Measurements from ENCODE around the gene SYT13.

SYT13 gene

DNA sequence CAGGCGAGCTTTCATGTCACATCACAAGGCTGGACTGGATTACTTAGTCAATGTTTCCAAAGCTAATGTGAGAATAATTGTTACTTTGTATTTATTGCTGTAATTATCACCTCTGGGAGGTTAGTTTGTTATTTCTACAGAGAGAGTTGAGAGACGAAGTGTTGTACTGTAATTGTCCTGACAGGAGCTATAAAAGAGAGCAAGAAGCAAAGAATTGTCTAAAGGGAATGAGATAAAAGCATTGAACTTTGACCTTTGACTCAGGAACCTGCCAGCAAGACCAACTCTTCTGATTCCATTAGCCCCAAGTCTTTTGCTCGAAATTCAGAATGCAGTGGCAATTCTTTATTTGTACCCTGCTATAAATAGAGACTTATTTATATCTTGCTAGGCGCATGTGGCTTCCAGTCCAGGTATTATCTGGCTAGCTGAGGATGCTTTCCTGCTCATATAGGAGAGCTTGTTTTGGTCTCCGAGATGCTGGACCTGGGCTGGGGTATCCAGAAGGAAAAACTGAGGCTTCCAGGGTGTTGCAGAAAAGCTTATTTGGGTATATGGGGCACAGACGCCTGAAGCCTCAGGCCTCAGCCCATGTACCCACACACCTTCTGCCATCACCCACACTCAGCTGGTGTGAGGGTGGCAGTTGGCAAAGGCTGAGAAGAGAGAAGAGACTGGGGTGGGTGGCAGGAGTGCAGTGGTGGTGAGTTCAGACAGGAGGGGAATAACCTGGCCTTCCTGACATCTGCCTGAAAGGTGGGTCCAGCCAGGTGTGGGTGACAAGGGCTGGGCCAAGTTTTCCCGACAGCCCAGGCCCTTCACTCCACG lies 40.7 kb downstream of the SYT13 start:
- no peak for DNase-seq

DNA sequence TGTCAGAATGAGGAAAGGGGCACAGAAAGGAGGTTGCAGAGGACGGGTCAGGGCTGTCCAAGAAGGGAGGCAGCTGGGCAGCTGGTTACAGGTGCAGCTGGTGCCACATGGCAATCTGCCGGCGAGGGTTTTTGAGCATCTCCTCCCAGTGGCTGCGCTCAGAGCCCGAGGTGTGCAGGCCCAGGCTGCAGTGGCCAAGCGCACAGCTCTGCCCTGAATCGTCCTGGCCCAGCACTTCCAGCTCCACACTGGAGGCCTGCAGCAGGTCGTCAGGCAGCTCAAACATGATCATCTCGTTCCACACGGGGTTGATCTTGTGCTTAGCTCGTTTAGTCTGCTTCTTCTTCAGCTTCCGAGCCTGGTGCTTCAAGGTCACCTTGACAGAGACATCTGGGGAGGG lies 42.2 kb downstream of the SYT13 start:
- DNase-seq: no peak

DNA sequence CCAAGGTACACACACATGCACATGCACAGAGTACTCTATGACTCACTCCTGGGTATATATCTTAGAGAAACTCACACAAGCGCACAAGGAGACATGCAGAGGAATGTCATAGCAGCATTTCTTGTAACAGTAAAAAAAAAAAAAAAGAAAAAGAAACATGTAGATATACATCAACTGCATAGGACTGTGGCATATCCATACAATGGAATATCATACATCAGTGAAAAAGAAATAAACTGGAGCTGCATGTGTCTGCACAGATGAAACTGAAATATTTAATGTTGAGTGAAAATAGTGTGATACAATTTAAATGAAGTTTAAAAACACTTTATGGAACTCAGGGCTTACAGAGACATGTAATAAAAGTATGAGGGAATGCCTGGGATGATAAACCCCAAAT lies 46.4 kb downstream of the SYT13 start:
- DNase-seq: no peak

DNA sequence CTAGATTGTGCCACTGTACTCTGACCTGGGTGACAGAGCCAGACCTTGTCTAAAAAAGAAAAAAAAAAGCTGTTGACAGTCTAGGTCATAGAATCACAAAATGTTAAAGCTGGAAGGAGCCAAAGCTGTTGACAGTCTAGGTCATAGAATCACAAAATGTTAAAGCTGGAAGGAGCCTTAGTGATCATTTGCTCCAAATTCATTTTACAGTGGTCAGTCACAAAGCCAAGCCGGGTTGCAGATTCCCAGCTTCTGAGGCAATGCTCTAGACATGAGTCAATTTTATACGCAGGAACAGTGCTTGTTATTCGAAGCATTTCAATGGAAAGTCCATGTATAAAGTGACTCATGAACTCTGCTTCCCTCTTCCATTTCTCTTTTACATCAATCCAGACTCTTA lies 47.4 kb downstream of the SYT13 start:
- no peak for DNase-seq

DNA sequence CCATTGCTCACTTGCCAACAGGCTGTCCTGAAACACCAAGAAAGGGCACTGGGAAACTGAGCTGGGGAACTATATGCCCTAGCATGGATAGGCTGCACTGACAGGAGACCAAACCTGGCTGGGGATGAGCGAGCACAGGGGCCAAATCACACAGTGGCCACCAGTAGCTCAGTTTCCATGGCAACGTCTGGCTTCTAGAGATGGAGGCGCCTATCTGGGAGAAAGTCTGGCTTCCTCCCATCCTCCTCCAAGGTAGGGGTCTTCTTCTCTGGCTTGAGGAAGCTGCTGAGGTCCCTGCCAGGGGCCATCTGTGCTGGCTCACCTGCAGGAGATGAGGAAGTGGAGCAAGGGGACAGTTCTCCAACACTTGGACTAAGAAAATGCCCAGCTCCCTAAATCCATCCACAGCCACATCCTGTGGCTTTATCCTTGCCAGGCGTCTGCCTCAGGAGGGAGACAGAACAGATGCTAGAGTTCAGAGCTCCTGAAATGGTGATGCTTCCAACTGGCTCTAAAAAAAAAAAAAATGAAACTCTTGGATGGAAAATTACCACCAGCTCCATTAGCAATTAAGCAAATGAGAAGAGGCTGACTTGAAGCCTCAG lies 48.3 kb downstream of the SYT13 start:
- no peak for DNase-seq

DNA sequence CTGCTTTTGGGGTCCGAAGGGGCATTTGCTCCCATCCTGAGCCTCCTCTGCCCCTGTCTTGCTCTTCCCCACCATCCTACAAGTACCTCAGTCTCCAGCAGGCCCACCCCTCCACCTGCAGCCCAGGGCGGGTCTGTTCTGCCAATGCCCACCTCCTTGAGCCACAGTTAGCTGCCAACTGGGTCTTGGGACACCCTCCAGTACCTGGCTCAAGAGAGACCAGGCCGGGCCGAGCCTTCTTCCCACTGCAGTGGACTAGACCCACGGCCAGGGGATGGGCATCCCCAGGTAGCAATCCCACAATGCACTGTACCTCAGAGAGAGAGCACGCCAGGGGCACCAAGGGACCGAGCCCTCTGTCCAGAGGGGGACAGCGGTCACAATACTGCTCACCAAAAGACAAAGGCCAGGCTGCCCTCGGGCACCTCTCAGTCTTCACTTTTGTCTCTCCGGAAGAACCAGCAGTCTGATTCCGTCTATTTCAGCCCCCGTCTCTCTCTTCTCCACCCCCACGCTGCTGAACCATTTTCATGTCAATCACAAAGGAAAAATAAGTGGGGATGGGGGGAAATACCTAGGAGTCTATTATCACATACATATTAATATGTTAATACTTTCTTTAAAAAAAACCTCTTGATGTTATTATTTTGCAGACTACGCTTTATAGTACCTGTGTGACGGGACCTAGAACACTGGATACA lies 51.7 kb downstream of the SYT13 start:
- DNase-seq: no peak

DNA sequence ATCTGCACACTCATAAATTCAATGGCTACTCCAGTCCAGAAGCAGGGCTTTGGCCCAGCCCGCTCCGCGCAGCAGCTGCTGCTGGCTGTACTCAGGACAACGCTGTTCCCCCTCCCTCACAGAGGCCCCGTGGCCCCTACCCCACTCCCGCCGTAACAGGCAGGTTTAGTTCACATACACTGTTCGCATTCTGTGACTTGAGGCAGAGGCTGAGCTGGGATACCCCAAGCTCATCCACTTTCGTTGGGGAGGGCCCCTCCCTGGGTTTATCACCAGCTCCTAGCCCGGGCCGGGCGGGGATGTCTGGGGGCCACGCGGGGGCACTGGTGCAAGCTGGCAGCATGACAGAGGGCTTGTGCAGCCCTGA lies 52.4 kb downstream of the SYT13 start:
- no peak for DNase-seq

DNA sequence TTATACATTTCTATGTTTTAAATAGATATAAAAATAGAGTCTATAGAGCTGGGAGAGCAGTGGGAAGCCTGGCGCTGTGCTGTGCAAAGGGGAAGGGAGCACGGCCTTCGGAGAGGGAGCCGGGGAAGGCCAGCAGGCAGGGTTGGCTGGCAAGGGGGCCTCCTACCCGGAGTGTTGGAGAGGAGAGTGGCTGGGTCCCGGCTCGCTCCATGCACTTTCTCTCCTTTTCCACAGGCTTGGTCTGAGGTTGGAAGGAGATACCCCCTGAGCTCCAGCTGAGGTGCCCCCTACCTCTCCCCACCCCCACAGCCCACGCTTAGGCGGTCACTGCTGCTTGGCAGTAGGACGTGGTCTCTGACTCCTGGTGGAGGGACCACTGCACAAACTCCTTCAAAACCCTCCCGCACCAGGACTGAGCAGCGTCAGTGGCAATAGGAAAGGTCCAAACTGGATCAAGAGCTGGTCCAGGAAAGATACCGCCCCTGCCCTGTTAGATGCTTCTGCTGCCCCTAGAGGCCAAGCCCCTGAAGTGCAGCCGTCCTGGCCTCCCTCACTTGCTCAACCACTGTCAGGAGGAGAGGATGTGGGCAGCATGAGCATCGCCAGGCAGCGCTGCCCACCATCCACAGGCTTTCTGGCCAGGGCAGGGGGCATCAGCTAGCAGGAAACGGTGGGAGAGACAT lies 52.9 kb downstream of the SYT13 start:
- peak; percentile 35 for DNase-seq

DNA sequence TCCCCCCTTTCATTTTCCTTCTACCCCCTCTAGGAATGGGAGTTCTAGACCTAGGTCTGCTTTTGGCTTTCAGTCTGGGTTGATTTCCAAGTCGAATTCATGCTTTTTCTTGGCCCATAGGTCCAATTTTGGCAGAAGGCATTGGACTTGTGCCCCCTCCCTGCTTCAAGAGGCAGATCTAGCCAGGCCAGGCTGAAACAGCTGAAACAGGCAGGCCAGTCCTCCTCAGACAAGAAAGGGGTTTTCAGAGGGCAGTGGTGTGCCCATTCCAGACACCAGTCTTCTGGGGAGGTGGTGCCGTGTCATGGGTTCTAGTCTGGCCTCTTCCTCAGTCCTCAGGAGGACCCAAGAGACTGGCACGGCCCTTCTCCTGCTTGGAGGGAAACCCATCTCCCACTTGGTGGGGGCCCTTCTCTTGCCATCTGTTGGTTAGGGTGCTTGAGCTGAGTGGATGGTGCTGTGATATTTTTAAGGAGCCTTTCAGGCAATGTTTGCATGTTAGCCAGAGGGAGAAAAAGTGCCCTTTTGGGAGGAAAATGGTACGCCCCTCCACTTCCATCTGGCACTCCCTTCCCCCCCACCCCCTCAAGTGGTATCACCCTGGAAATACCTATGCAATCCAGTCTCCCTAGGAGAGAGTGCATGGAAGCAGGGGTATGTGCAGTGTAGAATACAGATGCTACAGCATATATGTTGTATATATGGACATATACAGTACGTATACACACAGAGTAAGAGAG lies 53.6 kb downstream of the SYT13 start:
- no peak for DNase-seq

DNA sequence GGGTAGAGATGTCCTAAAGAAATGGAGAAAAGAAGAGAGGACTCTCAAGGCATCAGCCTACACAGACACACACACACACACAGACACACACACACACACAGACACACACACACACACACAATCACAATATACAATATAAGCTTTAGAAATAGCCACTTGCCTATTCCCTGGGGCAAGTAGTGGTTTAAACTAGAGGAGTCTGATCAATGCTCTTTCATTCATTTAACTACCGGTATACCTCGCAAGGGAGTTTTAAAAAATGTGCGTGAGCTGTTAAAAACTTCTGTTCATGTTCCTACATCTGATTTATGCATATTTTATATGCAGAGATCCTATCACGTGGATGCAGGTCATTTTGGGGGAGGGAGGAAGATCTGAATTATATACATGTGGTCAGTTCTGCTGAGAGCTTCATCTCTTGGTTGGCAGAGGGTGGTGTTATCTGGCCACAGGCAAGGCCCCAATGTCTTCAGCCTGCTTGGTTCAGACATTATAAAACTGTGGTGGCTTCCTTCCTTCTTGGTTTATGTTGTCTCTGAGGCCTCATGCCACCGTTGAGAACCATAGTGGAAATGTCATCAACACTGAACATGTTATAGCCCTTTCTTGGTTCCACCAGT lies 56.6 kb downstream of the SYT13 start:
- DNase-seq: no peak

DNA sequence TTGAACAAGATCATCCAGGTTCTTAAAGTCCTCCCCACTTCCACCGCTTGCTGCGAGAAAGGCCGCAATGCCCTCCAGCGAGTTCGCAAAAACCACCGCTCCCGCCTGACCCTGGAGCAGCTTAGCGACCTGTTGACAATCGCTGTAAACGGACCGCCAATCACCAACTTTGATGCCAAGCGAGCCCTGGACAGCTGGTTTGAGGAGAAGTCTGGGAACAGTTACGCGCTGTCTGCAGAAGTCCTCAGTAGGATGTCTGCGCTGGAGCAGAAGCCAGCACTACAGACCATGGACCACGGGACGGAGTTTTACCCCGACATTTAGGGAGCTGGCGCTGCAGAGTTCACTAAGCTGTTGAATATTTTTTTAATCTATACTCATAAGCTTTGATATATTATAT lies 58.3 kb downstream of the SYT13 start:
- DNase-seq: no peak

DNA sequence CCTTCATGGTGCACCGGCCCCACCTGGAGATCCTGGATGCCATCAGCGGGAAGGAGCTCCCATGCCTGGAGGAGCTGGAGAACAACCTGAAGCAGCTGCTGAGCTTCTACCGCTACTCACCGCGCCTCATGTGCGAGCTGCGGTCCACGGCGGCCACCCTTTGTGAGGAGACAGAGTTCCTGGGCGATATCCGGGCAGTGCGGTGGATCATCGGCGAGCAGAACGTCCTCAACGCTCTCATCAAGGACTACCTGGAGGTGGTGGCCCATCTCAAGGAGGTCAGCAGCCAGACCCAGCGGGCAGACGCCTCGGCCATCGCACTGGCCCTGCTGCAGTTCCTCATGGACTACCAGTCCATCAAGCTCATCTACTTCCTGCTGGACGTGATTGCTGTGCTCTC lies 59.2 kb downstream of the SYT13 start:
- DNase-seq: no peak

DNA sequence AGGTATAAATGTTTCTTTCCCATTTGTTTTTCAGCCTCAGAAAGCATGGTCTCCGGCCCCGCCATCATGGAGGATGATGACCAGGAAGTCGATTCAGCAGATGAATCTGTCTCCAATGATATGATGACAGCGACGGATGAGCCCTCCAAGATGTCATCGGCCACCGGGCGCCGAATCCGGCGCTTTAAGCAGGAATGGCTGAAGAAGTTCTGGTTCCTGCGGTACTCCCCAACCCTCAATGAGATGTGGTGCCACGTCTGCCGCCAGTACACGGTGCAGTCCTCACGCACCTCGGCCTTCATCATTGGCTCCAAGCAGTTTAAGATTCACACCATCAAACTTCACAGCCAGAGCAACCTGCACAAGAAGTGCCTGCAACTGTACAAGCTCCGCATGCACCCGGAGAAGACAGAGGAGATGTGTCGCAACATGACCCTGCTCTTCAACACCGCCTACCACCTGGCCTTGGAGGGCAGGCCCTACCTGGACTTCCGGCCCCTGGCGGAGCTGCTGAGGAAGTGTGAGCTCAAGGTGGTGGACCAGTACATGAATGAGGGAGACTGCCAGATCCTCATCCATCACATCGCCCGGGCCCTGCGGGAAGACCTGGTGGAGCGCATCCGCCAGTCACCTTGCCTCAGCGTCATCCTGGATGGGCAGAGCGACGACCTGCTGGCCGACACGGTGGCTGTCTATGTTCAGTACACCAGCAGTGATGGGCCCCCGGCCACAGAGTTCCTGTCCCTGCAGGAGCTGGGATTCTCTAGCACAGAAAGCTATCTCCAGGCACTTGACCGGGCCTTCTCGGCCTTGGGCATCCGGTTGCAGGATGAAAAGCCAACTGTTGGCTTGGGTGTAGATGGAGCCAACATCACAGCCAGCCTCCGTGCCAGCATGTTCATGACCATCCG lies 59.9 kb downstream of the SYT13 start:
- DNase-seq: no peak

DNA sequence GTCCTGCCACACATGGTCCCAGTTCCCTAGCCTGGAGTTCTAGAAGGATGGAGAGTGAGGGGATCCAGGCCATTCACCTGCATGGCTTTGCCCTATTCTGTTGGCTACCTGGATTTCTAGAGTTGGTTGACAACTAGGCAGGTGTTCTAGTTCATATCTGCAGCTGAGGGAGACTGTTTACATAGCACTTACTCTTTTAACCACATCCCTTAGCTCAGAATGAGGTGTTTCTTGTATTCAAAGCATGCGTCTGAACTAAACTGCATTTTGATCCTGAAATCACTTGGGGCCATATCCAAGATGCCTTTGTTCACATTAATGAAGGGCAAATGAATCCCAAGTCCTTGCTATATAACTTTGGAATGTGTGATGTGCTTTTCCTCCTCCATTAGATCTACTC lies 60.9 kb downstream of the SYT13 start:
- no peak for DNase-seq

DNA sequence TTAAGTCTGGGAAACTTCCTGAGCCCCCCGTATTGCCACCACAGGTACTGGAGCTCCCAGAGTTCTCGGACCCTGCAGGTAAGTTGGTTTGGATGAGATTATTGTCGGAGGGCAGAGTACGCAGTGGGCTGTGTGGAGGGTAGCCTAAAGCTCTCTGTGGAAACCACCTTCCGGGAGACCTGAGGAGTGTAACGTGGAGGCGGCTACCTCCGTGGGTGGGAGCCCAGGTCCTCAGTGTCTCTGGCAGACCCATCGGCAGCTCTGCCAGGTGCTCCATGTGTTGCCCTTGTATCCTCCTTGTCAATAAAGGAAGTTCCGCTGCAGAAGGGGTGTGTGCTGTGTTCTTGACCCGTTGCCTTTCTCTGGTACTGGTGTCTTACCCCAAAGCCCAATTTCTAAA lies 61.4 kb downstream of the SYT13 start:
- no peak for DNase-seq

DNA sequence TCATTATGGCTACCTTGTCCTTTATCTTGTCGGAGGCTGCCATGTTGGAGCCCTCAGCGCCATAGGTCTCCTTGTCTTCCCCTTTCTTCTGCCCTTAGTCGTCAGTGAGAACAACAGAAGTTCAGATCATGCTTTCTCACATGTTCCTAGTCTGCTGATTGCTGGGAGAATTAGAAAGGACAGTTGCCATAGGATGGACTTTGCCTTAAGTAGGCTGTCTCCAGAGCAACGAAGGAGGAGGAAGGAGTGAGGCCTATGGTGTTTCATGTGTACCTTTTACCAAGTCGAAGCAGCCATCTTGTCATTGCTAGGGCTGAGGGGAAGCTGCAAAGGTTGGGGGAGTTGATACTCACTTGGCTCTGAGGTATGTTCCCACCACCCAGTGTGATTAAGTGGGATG lies 62.6 kb downstream of the SYT13 start:
- DNase-seq: no peak

DNA sequence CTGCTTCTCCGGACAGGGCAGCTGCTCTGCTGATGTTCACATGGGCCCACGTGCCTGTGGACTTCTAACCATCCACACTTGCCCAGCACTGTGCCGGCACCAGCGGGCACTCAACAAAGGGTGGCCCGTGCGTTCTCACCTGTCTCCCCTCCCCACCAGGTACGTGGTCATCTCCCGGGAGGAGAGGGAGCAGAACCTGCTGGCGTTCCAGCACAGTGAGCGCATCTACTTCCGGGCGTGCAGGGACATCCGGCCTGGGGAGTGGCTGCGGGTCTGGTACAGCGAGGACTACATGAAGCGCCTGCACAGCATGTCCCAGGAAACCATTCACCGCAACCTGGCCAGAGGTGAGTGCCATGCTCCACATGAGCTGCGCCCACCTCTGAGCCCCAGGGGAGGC lies 66.7 kb downstream of the SYT13 start:
- no peak for DNase-seq

DNA sequence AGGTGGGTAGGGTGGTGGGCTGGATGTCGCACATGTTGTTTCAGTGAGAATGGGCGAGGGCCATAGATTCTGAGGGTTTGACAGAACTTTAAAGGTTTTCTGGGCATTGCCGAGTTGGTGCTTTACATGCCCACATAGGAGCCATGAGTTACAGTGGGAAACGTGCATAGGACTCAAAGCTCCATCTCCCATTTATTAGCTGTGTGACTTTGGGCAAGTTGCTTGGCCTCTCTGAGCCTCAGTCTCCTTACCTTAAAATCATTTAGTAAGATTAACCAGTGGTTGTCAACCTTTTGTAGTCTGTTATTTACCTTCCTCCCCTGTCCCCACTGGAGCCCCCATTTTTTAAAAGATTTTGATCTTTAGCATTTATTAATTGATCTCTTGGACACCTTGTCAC lies 67.4 kb downstream of the SYT13 start:
- no peak for DNase-seq

DNA sequence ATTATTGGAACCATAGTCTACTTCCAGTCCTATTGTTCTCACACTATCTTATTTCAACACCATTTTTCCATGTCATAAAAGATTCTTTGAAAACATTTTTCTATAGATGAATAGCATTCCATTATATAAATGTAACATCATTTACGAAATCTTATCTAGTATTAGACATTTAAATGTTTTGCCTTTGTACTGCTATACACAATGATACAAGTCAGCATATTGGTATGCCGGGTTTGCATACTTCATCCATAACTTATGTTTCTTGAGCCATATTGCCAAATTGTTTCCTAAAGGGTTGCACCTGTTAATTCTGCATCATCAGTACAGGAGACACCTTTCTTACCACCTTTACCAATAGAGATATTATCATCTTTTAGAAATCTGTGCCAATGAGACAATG lies 68.2 kb downstream of the SYT13 start:
- DNase-seq: no peak

DNA sequence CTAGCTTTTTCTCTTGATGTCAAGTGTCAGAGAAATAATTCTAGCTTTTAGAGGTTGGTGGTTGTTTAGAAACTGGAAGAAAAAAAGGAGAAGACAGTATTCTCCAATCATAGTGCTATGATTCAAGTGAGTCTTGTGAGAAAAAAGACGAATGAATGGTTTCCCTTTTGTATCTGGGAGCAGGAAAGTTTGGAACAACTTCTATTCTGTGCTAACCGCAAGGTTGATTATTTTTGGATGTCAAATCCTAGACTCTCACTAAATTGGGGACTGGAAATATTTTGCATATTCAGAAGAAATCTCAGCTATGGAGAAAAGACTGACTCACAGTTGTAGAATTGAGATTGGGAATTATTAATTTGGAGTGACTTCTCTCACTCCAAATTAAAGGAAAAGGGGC lies 69.2 kb downstream of the SYT13 start:
- DNase-seq: no peak

DNA sequence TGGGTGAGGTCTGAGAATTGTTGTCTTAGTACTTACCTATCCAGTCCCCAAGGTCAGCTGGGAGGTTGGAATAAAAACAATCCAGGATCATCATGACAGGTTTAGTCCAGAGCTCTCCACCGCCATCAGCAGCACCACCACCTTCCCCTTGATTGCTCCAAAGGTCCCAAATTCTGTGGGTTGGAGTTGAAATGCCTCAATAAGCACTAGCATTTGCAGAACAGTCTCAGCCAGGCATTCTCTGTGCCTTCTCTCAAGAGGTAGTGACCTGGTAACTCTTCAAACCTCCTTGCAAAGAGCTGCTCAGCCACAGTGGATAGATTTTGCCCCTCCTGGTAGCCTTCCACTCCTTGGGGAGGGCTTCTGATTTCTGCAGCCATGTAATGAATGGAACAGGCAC lies 70.1 kb downstream of the SYT13 start:
- no peak for DNase-seq

Measured in activated effector memory CD4-positive, alpha-beta T cell treated with Interleukin-2 at 50 U/mL for 16 hours (primary cell).